ENCODE data around the gene TYMP.
A peak's percentile ranks its signal among the peaks of the same experiment; 100 is the strongest.
"Not testable (repeated sequence)": the region's sequence is repeated elsewhere in the genome, so short reads cannot be mapped to it uniquely, and the experiment has no call there.

Gene TYMP

GRCh38 chr22:50562523-50563412 lies 33.0 kb upstream of the TYMP start, which contains the start of gene SYCE3:
TSS of gene SYCE3 (minus strand) at chr22:50562919. CDS start at chr22:50556405, 6,514 bp downstream.
- DNase-seq (ENCODE audit: low read depth) = peak; percentile 94

GRCh38 chr22:50561401-50562358 lies 31.9 kb upstream of the TYMP start:
- no peak for DNase-seq (ENCODE audit: low read depth)

- DNase-seq (ENCODE audit: low read depth) = no peak
Measured at GRCh38 chr22:50560034-50560433, 30.2 kb upstream of the TYMP start.

GRCh38 chr22:50556703-50557102 lies 26.9 kb upstream of the TYMP start:
- no peak for DNase-seq (ENCODE audit: low read depth)

GRCh38 chr22:50553310-50553709 lies 23.5 kb upstream of the TYMP start:
- no peak for DNase-seq (ENCODE audit: low read depth)

GRCh38 chr22:50551160-50551752 lies 21.4 kb upstream of the TYMP start:
- no peak for DNase-seq (ENCODE audit: low read depth)

- no peak for DNase-seq (ENCODE audit: low read depth)
Measured at GRCh38 chr22:50550395-50550794, 20.6 kb upstream of the TYMP start.

GRCh38 chr22:50548921-50549790 lies 19.3 kb upstream of the TYMP start:
- no peak for DNase-seq (ENCODE audit: low read depth)

- DNase-seq (ENCODE audit: low read depth) = peak; percentile 57
Measured at GRCh38 chr22:50548040-50548920, 18.5 kb upstream of the TYMP start.

GRCh38 chr22:50547263-50547985 lies 17.6 kb upstream of the TYMP start:
- no peak for DNase-seq (ENCODE audit: low read depth)

- DNase-seq (ENCODE audit: low read depth) = no peak
Measured at GRCh38 chr22:50546326-50547262, 16.8 kb upstream of the TYMP start.

GRCh38 chr22:50545522-50546325 lies 15.9 kb upstream of the TYMP start, which contains the start of gene KLHDC7B:
TSS of gene KLHDC7B (plus strand) at chr22:50545899. CDS start at chr22:50546244, 345 bp downstream.
- DNase-seq (ENCODE audit: low read depth) = no peak

GRCh38 chr22:50544746-50545253 lies 15.0 kb upstream of the TYMP start:
- no peak for DNase-seq (ENCODE audit: low read depth)

GRCh38 chr22:50544078-50544745 lies 14.4 kb upstream of the TYMP start:
- DNase-seq (ENCODE audit: low read depth) = peak; percentile 72

GRCh38 chr22:50542416-50542927 lies 12.7 kb upstream of the TYMP start:
- DNase-seq (ENCODE audit: low read depth) = no peak

- not testable (repeated sequence) for DNase-seq (ENCODE audit: low read depth)
Measured at GRCh38 chr22:50541667-50542026, 11.8 kb upstream of the TYMP start.
